Activated T-helper 1 cell treated with anti-CD3 and anti-CD28 coated beads, Interleukin-2, amount 50 U/mL, for 16 hours (primary cell): ENCODE data around the gene RNH1.
A peak's percentile ranks its signal among the peaks of the same experiment; 100 is the strongest.

Experiments
- DNase-seq, 2 donors: peaks; one replicate each; pipeline ENCODE4 v3.0.0-alpha.2; 2020; ENCODE audit warnings: low read depth in 1 of 2, low spot score in 1 of 2

RNH1 gene

DNA sequence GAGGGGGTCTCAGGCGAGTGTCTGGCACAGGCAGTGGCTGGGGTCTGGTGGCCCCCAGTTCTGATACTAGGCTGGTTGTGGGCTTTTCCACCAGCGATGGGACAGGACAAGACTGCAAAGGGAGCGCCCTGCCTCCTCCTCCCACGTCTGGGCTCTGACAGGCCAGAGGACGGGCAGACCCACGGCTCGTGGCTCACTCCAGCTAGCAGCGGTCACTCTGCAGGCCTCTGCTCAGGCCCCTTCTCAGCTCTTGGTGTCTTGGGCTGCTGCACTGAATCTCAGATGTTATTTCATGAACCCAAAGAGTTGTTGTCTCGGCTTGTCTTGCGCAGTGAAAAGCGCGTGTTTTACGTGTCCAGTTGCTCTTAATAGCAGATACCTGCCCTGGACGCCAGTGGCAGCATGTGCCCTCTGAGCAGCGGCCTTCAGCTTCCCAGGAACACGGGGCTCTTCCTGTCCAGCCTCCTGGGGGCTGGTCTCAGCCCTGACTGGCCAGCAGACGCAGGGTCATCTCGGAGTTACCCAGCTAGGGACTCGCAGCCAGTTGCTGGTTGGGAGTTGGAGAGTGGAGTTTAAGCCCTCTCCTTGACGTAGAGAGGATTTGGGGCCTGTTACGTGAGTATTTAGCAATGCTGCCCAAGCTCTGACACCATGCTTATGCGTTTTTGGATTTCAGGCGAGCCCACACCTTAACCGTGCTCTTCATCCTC lies 47.4 kb downstream of the RNH1 start:
- no peak for DNase-seq

DNA sequence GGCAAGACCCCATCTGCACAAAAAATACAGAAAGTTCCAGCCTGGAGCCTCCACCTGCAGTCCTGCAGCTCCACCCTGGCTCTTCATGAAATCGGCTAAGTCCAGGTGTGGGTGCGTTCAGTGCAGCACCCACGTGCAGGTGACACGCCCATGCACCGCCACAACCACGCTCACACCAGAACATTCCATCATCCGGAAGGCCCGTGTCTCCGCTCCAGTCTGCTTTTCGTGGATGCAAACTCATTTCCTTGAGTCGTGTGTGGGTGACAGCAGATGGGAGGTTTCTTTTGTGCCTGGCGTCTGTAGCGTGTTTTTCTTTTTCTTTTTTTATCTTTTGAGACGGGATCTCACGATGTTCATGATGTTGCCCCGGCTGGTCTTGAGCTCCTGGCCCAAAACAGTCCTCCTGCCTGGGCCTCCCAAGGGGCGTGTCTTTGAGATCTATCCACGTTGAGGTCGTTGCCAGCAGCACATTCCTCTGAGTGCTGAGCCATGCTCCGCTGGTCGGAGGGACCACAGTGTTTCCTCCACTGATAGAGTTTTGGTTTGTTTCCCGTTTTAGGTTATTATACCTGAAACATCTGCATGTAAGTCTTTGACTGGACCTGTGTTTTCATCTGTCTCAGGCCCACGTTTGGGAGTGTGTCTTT lies 49.8 kb downstream of the RNH1 start:
- DNase-seq, result no peak

DNA sequence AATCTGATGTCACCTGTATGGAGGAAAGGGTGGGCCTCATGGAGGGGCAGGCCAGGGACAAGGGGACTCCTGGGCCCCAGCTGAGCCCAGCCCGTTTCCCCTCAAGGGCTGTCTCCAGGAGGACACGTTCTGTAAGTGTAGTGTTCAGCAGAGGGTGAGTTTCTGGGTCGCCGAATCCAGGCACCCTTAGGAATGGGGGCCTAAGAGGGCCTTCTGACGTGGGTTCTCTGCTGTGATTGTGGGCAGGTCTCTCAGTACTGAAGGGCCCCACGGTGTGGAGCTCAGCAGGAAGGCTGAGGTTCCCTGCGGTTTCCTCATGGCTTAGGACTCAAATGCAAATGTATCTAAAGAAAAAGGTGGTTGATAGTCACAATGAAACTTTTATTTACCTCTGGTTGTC lies 50.5 kb downstream of the RNH1 start:
- no peak for DNase-seq

DNA sequence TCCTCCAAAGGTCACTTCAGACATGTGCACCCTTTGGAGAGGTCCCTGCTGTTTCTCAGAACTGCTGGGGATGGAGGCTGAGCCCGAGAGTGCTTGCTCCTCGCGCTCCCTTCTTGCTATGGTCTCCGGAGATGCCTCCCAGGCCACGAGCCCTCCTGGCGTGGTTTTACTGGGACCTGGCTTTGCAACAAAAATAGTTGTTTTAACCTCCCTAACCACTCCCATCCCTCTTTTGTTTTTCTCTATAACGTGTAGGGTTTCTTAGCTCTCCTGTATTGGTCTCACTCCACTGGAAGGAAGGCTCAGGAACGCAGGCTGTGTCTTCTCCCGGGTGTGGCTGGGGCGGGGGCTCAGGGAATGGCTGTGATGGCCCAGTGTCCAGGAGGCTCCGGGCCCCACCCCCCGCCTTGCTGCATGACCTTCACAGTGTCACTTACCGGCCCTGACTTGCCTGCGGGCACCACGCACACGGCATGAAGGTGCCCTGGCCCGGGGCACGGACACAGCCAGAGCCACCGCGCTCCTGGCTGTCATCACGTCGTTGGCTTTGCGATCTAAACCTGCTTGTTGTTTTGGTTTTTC lies 51.4 kb downstream of the RNH1 start:
- no peak for DNase-seq

DNA sequence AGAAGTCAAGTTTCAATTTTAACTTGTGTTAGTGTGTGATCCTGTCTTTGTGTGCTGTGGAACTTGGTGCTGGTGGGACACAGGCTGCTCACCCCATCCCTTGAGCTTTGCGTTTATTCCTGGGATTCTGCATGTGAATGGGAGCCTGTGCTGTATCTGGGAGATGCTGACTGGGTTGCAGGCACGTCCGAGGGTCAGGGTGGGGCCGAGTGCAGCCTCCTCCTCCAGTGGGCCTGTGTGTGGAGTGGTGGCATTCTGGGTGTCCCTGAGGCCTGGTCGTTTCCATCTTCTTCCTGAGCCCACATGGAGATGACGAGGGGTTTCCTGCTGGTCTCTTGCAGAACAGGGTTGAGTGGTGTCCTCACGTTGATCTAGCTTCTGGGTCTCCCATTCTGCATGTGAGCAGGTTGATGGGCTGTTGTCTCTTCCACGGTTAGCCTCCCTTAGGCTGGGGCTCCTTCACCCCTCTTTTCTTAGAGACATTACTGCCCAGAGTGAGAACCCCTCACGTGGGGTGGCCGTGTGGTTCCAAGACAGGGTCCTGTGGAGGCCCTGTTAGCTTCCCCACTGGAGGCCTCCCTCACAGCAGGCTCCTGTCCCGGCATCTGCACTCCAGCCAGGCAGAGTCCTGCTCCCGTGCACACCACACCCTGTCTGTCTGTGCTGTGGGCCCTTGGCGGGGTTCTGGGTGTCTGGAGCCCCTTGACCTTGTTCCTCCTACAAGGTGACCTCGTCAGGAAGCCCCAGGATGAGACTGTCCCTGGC lies 52.1 kb downstream of the RNH1 start:
- no peak for DNase-seq

DNA sequence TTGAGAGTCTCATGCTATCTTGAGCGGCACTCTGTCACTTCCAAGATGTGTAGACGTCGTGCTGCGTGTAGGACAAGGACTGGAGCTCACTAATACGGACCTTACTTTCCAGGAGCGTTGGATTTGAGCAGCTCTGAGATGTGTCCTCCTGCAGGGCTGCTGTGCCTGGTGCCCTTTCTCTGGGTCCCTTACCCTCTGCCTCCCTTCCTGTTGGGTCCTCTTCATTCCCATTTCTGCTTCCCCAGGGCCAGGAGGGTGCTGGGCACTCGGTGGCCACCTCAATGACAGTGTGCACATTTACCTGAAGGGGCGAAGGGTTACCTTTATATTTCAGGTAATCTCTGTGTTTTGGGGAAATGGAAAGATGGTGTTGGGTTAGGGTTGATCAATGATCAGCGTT lies 53.0 kb downstream of the RNH1 start:
- DNase-seq, result no peak

DNA sequence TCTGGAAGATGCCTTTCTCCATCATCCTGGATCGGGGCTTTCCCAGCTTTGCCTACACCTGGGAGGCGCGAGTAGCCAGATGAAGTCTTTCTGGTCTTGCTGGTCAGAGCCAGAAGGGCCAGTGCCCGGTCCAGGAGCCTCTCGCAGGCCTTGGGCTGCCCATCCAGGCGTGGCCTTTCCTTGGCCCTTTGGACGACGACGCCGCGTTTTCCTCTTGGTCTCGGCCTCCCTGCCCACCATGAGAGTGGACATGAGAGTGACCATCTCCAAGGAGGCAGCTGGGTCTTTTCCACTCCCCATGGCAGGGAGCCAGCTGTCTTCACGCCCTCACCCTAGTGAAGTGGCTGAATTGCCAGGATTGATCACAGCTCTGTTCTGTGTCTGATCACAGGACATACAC lies 53.5 kb downstream of the RNH1 start:
- DNase-seq, result no peak

DNA sequence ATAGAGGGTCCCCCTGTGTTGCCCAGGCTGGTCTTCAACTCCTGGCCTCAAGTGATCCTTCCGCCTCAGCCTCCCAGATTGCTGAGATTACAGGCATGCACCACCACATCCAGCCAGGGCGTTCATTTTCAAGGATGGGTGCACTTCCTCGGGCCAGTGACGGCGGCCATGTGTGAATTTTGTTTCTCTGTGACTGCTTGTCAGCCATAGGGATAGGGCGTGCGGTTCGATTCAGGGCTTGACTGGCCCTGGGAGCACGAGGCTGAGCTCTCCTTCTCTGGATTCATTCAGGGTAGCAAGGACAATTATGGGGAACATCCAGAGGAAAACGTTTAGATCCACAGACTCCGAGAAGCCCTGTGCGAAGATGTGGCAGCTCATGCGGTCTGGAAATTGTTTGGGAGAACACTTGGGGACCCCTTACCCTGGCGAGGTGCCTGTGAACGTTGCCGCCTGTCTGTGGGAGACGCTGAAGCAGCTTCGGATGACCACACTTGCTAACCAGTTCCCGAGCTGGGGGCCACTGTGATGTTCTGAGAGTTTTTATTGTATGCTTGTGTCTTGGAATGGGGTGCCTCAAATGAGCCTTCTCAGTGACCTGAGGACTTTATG lies 54.0 kb downstream of the RNH1 start:
- DNase-seq, result no peak

DNA sequence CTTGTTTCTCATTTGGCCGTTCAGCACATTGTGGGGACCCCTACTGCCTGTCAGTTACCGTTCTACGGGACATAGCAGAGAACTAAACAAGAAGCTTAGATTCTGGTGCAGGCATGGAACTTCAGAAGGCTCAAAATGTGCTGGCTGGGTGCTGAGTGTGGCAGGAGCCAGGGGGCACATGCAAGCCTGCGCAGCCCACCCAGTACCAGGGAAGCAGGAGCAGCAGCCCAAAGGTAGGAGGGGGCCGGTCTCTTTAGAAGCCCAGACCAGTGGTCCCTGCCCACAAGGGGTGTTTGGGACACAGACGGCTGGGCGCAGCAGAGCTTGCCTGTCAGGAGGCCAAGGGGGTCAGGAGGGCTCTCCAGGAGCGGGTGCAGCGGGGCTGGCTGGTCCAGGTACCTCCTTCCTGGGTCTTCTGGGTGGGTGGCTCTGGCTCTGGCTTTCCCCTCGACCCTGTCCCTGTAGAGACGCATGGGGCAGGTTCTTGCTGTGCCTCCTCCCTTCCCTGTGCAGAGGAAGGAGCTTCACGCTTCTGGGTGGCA lies 54.8 kb downstream of the RNH1 start:
- DNase-seq, result no peak

DNA sequence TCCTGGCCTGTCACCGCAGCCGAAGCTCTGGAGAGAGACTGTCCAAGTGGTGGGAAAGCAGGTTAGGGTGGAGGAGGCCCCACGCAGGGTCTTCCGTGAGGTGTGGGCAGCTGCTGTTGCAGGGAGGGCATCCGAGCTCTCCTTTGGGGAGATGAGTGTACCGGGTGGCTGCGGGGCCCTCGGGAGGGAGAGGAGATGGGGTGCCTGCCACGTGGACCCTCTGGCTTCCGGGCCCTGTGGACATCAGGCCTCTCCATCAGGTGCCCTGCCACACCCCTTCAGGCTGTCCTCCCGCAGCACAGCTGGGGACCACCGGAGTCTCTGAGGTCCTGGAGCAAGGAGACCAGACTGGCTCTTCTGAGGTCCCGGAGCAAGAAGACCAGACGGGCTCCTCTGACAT lies 55.3 kb downstream of the RNH1 start:
- no peak for DNase-seq

DNA sequence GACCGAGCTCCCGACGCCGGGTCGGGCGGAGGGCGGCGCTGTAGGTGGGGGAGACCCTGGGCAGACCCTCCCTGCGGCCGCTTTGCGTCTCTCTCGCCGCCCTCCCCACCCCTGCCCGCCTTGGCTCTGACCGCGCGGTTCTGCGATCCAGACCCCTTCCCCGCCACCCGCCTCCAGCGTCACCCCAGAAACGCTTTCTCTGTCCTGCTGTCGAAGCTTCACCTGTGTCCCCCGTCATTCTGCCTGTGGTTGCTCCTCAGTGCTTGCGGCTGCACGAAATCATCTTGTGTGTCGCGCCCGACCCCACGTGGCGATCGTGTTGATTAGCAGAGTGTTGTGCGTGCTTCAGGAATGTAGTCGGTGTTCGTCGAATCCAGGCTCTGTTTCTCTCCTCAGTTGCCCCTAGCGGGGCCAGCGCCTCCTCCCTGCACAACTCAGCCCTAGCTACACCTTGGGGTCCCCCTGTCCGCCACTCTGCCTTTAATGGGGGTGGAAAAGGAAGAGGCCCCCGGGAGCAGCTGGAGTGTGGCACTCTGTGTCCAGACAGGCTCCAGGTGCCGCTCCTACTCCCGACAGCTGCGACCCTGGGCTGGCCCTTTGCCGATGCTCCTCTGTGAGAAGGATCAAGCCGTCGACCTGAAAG lies 56.1 kb downstream of the RNH1 start:
- DNase-seq, result peak; percentile 57 to 63

DNA sequence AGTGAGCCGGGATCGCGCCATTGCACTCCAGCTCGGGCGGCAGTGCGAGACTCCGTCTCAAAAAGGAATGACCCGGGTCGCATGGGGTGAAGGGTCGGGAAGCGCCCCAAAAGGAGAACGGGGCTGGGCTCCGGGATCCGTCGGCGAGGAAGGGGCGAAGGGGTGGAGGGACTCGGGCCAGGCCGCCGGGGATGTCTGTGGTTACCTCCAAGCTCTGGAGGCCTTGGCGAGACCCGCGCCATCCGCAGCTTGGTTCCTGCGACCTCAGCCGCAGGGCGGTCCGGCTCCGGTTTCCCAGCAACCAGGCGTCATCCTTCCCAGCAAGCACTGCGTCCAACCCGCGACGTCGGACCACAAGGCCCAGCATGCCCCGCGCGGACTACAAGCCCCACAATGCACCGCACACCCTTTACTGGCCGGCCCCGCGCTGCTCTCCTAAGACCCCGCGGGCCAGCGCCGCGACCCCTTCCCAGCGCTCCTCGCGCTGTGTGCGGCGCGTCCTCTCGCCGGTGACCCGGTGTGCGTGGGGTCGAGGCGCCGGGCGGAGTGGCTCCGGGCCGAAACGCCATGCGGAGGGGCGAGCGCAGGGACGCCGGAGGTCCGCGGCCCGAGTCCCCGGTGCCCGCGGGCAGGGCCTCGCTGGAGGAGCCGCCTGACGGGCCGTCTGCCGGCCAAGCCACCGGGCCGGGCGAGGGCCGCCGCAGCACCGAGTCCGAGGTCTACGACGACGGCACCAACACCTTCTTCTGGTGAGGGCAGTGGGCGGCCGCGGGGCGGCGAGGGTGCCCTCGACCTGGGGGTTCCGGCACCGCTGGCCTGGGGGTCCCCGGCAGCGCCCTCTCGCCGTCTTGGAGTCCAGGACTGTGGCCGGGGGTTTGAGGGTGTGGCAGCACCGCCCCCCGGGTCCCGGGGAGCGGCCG lies 56.9 kb downstream of the RNH1 start, which contains the start of gene PTDSS2:
PTDSS2 (plus strand) TSS at position 391 of the 920 bp plus-strand sequence; CDS start at position 568, 177 bp downstream.
- peak; percentile 87 to 91 for DNase-seq

DNA sequence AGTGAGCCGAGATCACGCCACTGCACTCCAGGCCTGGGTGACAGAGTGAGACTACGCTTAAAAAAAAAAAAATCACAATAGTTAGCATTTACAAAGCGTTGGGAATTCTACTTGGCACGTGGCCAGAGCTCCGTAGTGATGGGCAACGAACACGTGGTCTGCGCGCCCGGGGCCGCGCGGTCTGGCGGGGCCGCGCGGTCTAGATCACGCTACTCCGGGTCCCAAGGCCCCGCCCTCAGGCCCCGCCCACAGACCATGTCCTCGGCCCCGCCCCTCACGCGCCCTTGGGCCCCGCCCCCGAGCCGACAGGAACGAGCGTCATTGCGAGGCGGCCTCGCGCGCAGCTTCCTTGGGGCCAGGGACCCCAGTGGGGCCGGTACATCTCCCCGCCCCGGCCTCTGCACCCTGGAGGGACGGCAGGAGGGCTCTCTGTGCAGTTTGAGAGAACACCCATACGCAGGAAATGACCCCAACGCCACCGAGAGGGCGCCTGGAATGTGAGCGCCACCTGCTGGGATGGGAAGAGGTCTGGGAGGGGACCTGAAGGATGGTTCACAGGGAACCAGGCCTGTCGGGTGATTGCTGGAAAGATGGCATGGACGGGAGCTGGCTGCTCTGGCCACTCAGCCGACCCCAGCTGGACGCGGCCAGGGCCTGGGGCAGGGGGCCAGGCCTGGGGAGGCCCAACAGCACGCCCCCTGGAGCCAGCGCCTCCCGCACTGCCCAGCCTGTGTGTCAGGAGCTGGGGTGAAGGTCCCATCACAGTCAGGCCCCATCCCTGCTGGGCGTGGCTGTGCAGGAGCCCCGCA lies 58.9 kb downstream of the RNH1 start:
- peak; percentile 88 to 91 for DNase-seq

DNA sequence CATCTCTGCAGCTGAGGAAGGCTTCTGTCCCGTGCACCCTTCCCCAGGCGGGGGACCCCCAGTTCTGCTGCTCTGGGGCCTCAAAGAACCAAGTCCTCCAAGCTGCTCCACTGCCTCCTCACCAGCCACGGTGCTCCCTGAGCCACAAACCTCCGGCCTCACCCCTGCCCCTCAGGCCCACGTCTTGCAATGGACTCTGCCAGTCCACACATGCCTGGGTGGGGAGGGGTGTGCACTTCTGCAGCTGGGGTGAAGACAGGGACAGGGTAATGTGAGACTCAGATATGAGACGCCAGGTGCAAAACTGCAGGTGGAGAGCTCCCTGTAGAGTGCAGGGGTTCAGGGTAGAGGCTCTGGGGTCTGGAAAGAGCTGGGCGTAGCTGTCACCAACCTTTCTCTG lies 60.2 kb downstream of the RNH1 start:
- no peak for DNase-seq

DNA sequence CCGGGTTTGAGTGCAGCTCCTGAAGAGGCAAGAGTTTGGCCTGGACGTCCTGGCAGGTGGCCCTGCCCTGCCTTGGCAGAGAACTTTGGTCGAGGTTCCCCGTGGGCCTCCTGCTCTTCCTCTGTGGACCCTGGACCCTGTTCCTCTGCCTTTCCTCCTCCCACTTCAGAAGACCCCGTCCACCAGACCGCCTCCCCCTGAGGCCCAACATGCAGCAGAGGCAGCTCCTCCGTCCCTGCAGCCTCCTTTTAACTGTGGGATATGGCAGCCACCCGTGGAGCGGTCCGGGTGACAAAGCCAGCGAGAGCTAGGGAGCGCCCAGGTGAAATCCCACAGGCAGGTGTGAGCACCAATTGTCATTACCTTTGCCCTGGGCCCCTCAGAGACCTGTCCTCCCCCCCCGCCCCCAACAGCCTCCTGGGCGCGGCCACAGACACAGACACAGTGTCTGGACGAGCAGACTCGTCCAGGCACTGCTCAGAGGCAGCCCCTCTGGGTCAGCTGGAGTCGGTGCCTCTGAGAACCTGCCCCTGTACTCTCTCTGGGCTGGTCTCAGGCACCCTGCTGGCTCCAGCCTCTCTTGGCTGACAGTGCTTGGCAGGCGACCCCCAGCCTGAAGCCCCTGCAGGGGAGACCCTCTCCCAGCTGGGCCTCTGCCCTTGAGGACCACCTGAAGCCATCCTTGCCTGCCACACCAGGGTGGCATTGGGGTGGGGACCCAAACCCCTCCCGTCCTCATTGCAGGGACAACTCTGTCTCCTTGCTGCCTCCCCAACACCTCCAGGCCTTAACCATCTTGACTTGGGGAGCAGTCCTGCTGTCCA lies 61.1 kb downstream of the RNH1 start:
- DNase-seq, result no peak
